IPS DF 4.7 (cell line): ENCODE measurements around the gene ZSWIM8.
A peak's percentile ranks its signal among the peaks of the same experiment; 100 is the strongest.
"Not testable (repeated sequence)": the region's sequence is repeated elsewhere in the genome, so short reads cannot be mapped to it uniquely, and the experiment has no call there.

Experiments
- DNase-seq: peaks from one replicate; pipeline ENCODE4 v3.0.0-alpha.2; 2013; ENCODE audit warnings: low spot score; ENCODE audit errors: extremely low read depth

Gene ZSWIM8

GRCh38 chr10:73772281-73773151 lies 12.9 kb upstream of the ZSWIM8 start:
- no peak for DNase-seq

- DNase-seq, result no peak
These were observed 12.1 kb upstream of the ZSWIM8 start for GRCh38 chr10:73773152-73773879.

- DNase-seq, result no peak
These were observed 10.8 kb upstream of the ZSWIM8 start for GRCh38 chr10:73774637-73775036.

- DNase-seq, result no peak
These were observed 6.4 kb upstream of the ZSWIM8 start for GRCh38 chr10:73779018-73779417.

- DNase-seq, result no peak
These were observed 5.7 kb upstream of the ZSWIM8 start for GRCh38 chr10:73779539-73780197.

GRCh38 chr10:73780301-73780700 lies 5.1 kb upstream of the ZSWIM8 start:
- no peak for DNase-seq

GRCh38 chr10:73780966-73781365 lies 4.4 kb upstream of the ZSWIM8 start:
- DNase-seq, result no peak

GRCh38 chr10:73781548-73781878 lies 3.9 kb upstream of the ZSWIM8 start:
- DNase-seq, result no peak

GRCh38 chr10:73781879-73782748 lies 3.3 kb upstream of the ZSWIM8 start, which contains the start of gene CHCHD1:
TSS of gene CHCHD1 (plus strand) at chr10:73782048. CDS start at chr10:73782076, 28 bp downstream.
- DNase-seq, result peak; percentile 51

- no peak for DNase-seq
These were observed 2.7 kb upstream of the ZSWIM8 start for GRCh38 chr10:73782749-73783085.

- DNase-seq, result no peak
These were observed 510 bp downstream of the ZSWIM8 start for GRCh38 chr10:73785721-73786511.

- no peak for DNase-seq
These were observed 1.1 kb downstream of the ZSWIM8 start for GRCh38 chr10:73786512-73786885.

GRCh38 chr10:73787031-73787800 lies 1.8 kb downstream of the ZSWIM8 start:
- DNase-seq, result not testable (repeated sequence)

- no peak for DNase-seq
These were observed 3.7 kb downstream of the ZSWIM8 start for GRCh38 chr10:73788864-73789658.

GRCh38 chr10:73789659-73790055 lies 4.3 kb downstream of the ZSWIM8 start:
- DNase-seq, result no peak

GRCh38 chr10:73790886-73791625 lies 5.7 kb downstream of the ZSWIM8 start:
- DNase-seq, result no peak

GRCh38 chr10:73791871-73792400 lies 6.5 kb downstream of the ZSWIM8 start:
- no peak for DNase-seq

GRCh38 chr10:73793456-73793855 lies 8.1 kb downstream of the ZSWIM8 start:
- DNase-seq, result no peak
